HFF-Myc (cell line): ENCODE data around the gene ADPRHL1.

Experiments used
- DNase-seq: peaks from one replicate; pipeline ENCODE4 v3.0.0-alpha.2; 2011; ENCODE audit warnings: low read depth; ENCODE audit errors: extremely low read depth
- H3K4me3 ChIP-seq: replicated peaks from 2 replicates; pipeline ENCODE4 v1.5.1; 2011; ENCODE audit warnings: low read depth, mild to moderate bottlenecking, control low read depth, low read length
- CTCF ChIP-seq: IDR thresholded peaks from 2 replicates; pipeline ENCODE4 v1.5.1; 2012; ENCODE audit warnings: mild to moderate bottlenecking, low read depth, low read length, control low read depth; ENCODE audit errors: missing control alignments

Gene ADPRHL1

GRCh38 chr13:113495494-113496210 is 42.4 kb upstream of the ADPRHL1 start:
- DNase-seq: no peak
- TF ChIP-seq CTCF: no peak
- H3K4me3 ChIP-seq: peak overlapping the region; percentile 16

GRCh38 chr13:113493315-113493951 is 40.1 kb upstream of the ADPRHL1 start:
- no peak for TF ChIP-seq CTCF
- peak overlapping the region; percentile 8 for H3K4me3 ChIP-seq
- DNase-seq: peak; percentile 86

DNA sequence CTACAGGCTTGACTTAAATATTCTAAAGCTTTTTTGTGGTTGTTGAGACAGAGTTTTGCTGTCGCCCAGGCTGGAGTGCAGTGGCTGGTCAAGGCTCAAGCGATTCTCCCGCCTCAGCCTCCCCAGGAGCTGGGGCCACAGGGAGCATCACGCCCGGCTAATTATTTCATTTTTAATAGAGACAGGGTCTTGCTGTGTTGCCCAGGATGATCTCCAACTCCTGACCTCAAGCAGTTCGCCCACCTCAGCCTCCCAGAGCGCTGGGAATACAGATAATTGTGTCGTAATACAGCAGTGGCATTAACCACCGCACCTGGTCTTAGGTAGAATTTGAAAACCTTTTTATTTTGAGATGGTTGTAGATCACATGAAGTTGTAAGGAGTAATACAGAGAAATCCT is 38.7 kb upstream of the ADPRHL1 start:
- peak overlapping the region; percentile 92 for H3K4me3 ChIP-seq
- no peak for DNase-seq
- TF ChIP-seq CTCF: no peak

DNA sequence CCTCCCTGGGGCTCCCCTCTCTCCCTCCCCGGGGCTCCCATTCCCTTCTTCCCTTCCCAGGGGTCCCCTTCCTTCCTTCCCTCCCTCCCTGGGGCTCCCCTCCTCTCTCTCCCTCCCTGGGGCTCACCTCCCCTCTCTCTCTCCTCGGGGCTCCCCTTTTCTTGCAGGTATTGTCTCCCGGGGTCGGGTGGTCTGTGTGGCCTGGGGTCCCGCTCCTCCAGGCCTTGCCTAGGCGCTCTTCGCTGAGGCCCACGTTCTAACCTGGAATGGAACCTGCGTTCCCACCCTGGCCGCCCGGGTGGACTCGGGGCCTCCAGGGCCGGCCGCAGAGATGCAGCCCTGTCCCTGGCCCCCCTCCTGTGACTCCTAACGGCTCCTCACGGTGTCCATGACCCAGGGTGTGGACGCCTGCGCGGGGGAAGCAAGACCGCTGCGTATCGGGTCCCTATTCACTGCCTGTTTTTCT is 38.2 kb upstream of the ADPRHL1 start:
- TF ChIP-seq CTCF: no peak
- no peak for DNase-seq
- peak overlapping the region; percentile 92 for H3K4me3 ChIP-seq

GRCh38 chr13:113490496-113491417 is 37.5 kb upstream of the ADPRHL1 start, which contains the start of gene DCUN1D2:
Gene DCUN1D2 (minus strand): TSS chr13:113490711. CDS start chr13:113490669, 42 bp downstream.
- peak within 1 kb of the TSS; percentile 92 for H3K4me3 ChIP-seq
- TF ChIP-seq CTCF: no peak
- DNase-seq: peak; percentile 66

GRCh38 chr13:113489549-113490495 is 36.5 kb upstream of the ADPRHL1 start:
- no peak for TF ChIP-seq CTCF
- no peak for DNase-seq
- peak overlapping the region; percentile 92 for H3K4me3 ChIP-seq
